RWPE2 (cell line): Measurements from ENCODE around the gene SLC18A2.

ENCODE experiments used
- ATAC-seq: fragments of 200-7000 bp; cut with Tn5 transposase; 3 replicates; pipeline ENCODE4 v1.9.1; 2021; ENCODE audit warnings: low read depth
- DNase-seq: peaks from one replicate; pipeline ENCODE4 v3.0.0-alpha.2; 2020; ENCODE audit warnings: low spot score
- H3K27ac ChIP-seq: fragments of 450-650 bp; 2 replicates; pipeline ENCODE4 v1.5.1; 2017; ENCODE audit warnings: mild to moderate bottlenecking; ENCODE audit not compliant: poor library complexity, severe bottlenecking
- H3K27me3 ChIP-seq: fragments of 250-450 bp; sonication (Bioruptor Pico); 2 replicates; pipeline ENCODE4 v1.5.1; 2021; ENCODE audit warnings: mild to moderate bottlenecking, moderate library complexity; ENCODE audit not compliant: insufficient read depth, poor library complexity, severe bottlenecking
- H3K36me3 ChIP-seq: fragments of 250-450 bp; sonication (Bioruptor Pico); 2 replicates; pipeline ENCODE4 v1.5.1; 2020; ENCODE audit warnings: low read depth, mild to moderate bottlenecking, moderate library complexity
- H3K4me1 ChIP-seq: fragments of 250-450 bp; sonication (Bioruptor Pico); 2 replicates; pipeline ENCODE4 v1.5.1; 2021; ENCODE audit warnings: mild to moderate bottlenecking, moderate library complexity; ENCODE audit not compliant: insufficient read depth, poor library complexity, severe bottlenecking
- H3K4me3 ChIP-seq: fragments of 250-450 bp; sonication (Bioruptor Pico); 2 replicates; pipeline ENCODE4 v1.5.1; 2021; ENCODE audit warnings: mild to moderate bottlenecking, moderate library complexity; ENCODE audit not compliant: severe bottlenecking
- H3K9me3 ChIP-seq: fragments of 250-450 bp; sonication (Bioruptor Pico); 2 replicates; pipeline ENCODE4 v1.5.1; 2021; ENCODE audit warnings: mild to moderate bottlenecking, moderate library complexity; ENCODE audit not compliant: severe bottlenecking
- CTCF ChIP-seq: fragments of 450-650 bp; IDR thresholded peaks from one replicate; pipeline ENCODE4 v1.5.1; 2017; ENCODE audit warnings: mild to moderate bottlenecking, moderate library complexity; ENCODE audit not compliant: poor library complexity, severe bottlenecking

SLC18A2 gene

GRCh38 chr10:117320050-117320665 lies 79.2 kb downstream of the SLC18A2 start:
- ATAC-seq (peak; percentile 48; the same call in 1 of the 3 replicates), DNase-seq (no peak)
- peak; percentile 79 for TF ChIP-seq CTCF
- Histone ChIP-seq H3K9me3 (no peaks in the 10 kb centered on the region), H3K4me3 (no peak overlapping the region), H3K27ac (no peak overlapping the region), H3K4me1 (no peaks in the 10 kb centered on the region), H3K36me3 (peaks cover 26% of the 10 kb centered on the region), H3K27me3 (no peaks in the 10 kb centered on the region)

GRCh38 chr10:117322260-117322659 lies 81.3 kb downstream of the SLC18A2 start:
- ATAC-seq (no peak), DNase-seq (no peak)
- H3K27ac ChIP-seq = no peak overlapping the region
- H3K4me3 ChIP-seq = no peak overlapping the region
- no peaks in the 10 kb centered on the region for H3K4me1 ChIP-seq
- no peaks in the 10 kb centered on the region for H3K9me3 ChIP-seq
- peaks cover 17% of the 10 kb centered on the region for H3K36me3 ChIP-seq
- TF ChIP-seq CTCF = no peak
- H3K27me3 ChIP-seq = no peaks in the 10 kb centered on the region

- Histone ChIP-seq H3K27ac (no peak overlapping the region), H3K4me3 (no peak overlapping the region), H3K9me3 (no peaks in the 10 kb centered on the region), H3K36me3 (peaks cover 2% of the 10 kb centered on the region; the same call in 1 of the 2 replicates), H3K27me3 (no peaks in the 10 kb centered on the region), H3K4me1 (no peaks in the 10 kb centered on the region)
- DNase-seq (no peak), ATAC-seq (no peak)
- TF ChIP-seq CTCF = no peak
Measured at GRCh38 chr10:117324367-117324766, 83.5 kb downstream of the SLC18A2 start.

GRCh38 chr10:117327262-117327661 lies 86.3 kb downstream of the SLC18A2 start:
- H3K27ac ChIP-seq = no peak overlapping the region
- peaks cover 2% of the 10 kb centered on the region; the same call in 1 of the 2 replicates for H3K36me3 ChIP-seq
- no peaks in the 10 kb centered on the region for H3K9me3 ChIP-seq
- H3K27me3 ChIP-seq = no peaks in the 10 kb centered on the region
- H3K4me1 ChIP-seq = no peaks in the 10 kb centered on the region
- DNase-seq = no peak
- H3K4me3 ChIP-seq = no peak overlapping the region
- ATAC-seq = no peak
- TF ChIP-seq CTCF = no peak
